Epithelial cell of proximal tubule (primary cell): ENCODE measurements around the gene LMO7. TPM values are rescaled to one million over a fixed set of nuclear protein-coding genes. Genes with fewer than 3 reads are reported as not detected.

Source experiments
- DNase-seq: peaks from one replicate; pipeline ENCODE4 v3.0.0-alpha.2; 2011; ENCODE audit warnings: low read depth
- H3K4me3 ChIP-seq: 2 replicates; pipeline ENCODE4 v1.5.1; 2011; ENCODE audit warnings: low read depth, mild to moderate bottlenecking, low read length
- CTCF ChIP-seq: conservative IDR thresholded peaks from 2 replicates; pipeline ENCODE4 v1.5.1; 2012; ENCODE audit warnings: low read depth, mild to moderate bottlenecking, low read length
- total RNA-seq: library from RNA; depleted of rRNA; stranded (reverse); fragments of >200 nt; gene quantifications from 2 replicates; pipeline ENCODE4 v1.2.3, GENCODE V29; 2015

LMO7 gene
- total RNA-seq, 1 donor from 2014 or later: 46.9 TPM

DNA sequence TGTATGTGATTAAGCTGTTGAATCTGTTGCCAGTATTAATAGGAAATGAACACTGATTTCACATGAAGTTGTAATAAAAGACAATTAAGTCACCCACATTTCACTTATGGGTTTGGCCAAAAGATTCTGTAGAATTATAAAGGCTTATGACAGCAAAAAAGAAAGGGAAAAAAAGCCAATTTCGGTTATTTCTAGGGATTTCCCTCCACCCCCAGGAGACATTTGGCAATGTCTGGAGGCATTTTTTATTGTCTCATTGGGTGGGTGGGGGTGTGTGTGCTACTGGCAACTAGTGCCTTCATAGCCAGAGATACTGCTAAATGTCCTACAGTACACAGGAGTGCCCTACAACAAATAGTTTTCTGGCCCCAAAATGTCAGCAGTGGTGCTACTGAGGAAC, 175.7 kb downstream of the LMO7 start:
- TF ChIP-seq CTCF: no peak
- H3K4me3 ChIP-seq: no peak overlapping the region
- DNase-seq: no peak

DNA sequence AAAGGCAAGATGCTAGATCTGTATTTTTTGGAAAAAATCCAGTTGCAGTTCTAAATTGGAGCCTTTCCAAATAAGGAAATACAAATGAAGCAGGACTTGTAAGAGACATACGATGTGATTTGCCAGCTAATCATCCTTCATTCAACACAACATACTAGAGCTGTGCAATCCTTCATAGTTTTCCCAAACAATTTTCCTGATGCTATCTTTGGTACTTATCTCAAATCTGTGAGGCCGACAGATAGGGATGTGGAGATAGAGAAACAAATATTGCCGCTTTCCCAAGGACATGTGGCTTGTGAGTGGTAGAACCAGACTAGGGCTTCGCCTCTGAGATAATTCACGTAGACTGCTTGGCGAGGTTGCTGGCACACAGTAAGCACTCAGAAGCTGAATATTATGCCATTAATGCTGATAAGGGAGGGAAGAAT, 176.6 kb downstream of the LMO7 start:
- no peak overlapping the region for H3K4me3 ChIP-seq
- no peak for DNase-seq
- no peak for TF ChIP-seq CTCF

GRCh38 chr13:75813323-75813722, 177.2 kb downstream of the LMO7 start:
- no peak for DNase-seq
- H3K4me3 ChIP-seq: no peak overlapping the region
- TF ChIP-seq CTCF: no peak

DNA sequence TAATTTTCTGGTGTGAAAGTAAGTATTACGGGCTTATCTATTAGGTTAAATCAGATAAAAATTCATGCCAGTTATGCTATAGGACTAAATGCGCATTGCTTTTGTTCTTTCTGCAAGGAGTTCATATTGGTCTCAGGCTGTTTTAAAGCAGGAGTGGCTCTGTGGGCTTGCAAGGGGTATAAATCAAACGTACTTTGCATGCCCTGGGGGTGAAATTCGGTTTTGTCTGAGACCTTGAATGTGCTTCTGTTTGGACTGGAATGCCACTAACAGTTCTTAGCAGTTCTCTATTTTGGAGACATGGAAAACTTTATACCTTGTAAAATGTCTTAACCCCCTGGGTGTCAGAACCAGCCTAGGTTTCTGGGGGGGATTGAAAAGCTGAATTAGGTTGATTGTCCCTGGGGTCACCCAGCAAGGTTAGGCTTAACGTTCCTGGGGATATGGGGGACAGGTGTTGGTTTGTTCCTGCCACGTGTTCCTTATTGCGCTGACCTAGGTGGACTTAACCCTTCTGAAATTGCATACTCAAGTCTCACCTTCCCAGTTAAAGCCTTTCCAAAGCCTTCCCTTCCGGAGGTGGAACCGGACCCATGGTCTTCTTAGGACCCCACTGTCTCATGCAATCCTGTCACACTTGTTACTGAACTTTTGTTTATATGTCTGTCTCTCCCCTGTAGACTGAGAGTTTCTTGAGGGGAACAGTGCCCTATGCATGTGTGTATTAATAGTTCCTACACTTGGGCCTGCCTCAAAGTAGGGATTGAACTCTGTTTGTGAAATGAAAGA, 182.2 kb downstream of the LMO7 start:
- DNase-seq: no peak
- no peak overlapping the region for H3K4me3 ChIP-seq
- no peak for TF ChIP-seq CTCF

DNA sequence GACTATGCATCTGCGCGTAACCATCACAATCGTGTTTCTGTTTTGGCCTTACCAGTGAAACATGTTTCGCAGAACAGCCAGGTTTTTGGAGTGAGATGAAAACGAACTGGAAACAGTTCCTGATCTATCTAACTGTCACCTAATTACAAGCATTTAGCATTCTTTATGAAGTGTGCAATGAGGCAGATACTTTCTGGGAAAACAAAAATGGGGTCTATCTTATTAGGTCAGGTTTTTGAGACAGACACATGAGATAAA, 182.8 kb downstream of the LMO7 start:
- DNase-seq: no peak

GRCh38 chr13:75825161-75825560, 189.0 kb downstream of the LMO7 start:
- TF ChIP-seq CTCF: no peak
- no peak for DNase-seq
- H3K4me3 ChIP-seq: no peak overlapping the region

More for the DNA sequence above, 182.8 kb downstream of the LMO7 start:
- no peak overlapping the region for H3K4me3 ChIP-seq
- TF ChIP-seq CTCF: no peak

DNA sequence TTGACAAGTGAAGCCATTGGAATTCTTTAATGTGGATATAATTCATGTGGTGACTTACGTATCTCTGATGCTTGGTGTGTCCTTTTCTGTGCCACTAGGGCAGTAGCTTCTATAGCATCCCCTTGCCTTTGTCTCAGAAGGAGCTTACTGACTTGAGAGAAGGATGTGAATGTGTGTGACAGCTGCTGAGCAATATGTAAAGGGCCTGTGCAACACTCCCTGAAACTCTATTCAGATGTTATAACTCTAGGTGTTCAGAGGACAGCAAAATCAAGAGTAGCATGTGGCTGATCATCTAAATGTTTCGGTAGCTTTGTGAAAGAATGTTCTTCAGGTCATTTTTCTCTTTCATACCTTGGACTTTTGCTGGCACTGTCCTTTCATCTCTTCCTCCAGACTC, 189.5 kb downstream of the LMO7 start:
- TF ChIP-seq CTCF: no peak
- DNase-seq: no peak
- H3K4me3 ChIP-seq: no peak overlapping the region
